H1 (cell line): ENCODE results near the gene NOTCH2. TPM values are rescaled to one million over a fixed set of nuclear protein-coding genes. Genes with fewer than 3 reads are reported as not detected.

Source experiments
- CTCF ChIA-PET: fragments of 300-600 bp; sonication (Branson Sonifier 250); formaldehyde crosslinking; loops from one replicate; lab custom pipeline; 2021; ENCODE audit not compliant: partially characterized antibody; lab: Charles Lee
- POLR2A ChIA-PET: fragments of 300-600 bp; sonication (Branson Sonifier 250); formaldehyde crosslinking; loops from one replicate; lab custom pipeline; 2021; ENCODE audit warnings: inconsistent platforms; ENCODE audit not compliant: partially characterized antibody; lab: Charles Lee
- DNase-seq, 2 experiments: peaks; one replicate each; pipeline versions ENCODE4 v3.0.0 to v3.0.0-alpha.2; 2010 to 2022; ENCODE audit warnings: low spot score in 2 of 2, low read depth in 1 of 2, mixed read lengths in 1 of 2
- FAIRE-seq: peaks from 2 replicates; lab custom pipeline; 2011; peaks lifted over from hg19 to GRCh38; lab: Jason Lieb, UNC
- H2AFZ ChIP-seq: 2 replicates; pipeline ENCODE4 v1.8.1; 2012; ENCODE audit warnings: low read length, inconsistent platforms
- H2AK5ac ChIP-seq: 2 replicates; pipeline ENCODE4 v1.6.1; 2013; ENCODE audit warnings: low read depth, low read length
- H2BK120ac ChIP-seq: replicated peaks from 2 replicates; pipeline ENCODE3; 2013; ENCODE audit warnings: low read depth, low read length, inconsistent platforms
- H2BK12ac ChIP-seq: 2 replicates; pipeline ENCODE4 v1.6.1; 2013; ENCODE audit warnings: low read depth, low read length
- H2BK15ac ChIP-seq: 2 replicates; pipeline ENCODE4 v1.6.1; 2013; ENCODE audit warnings: low read length
- H2BK20ac ChIP-seq: 2 replicates; pipeline ENCODE4 v1.6.1; 2013; ENCODE audit warnings: low read length
- H2BK5ac ChIP-seq: 2 replicates; pipeline ENCODE4 v1.6.1; 2013; ENCODE audit warnings: low read depth, low read length
- H3K14ac ChIP-seq: 2 replicates; pipeline ENCODE4 v1.6.1; 2013; ENCODE audit warnings: inconsistent platforms; ENCODE audit not compliant: insufficient read length
- H3K18ac ChIP-seq: 2 replicates; pipeline ENCODE4 v1.6.1; 2013; ENCODE audit warnings: low read length; ENCODE audit errors: extremely low read depth
- H3K23ac ChIP-seq: 2 replicates; pipeline ENCODE4 v1.6.1; 2013; ENCODE audit warnings: inconsistent platforms; ENCODE audit not compliant: insufficient read length
- H3K23me2 ChIP-seq: 2 replicates; pipeline ENCODE4 v1.6.1; 2013; ENCODE audit warnings: low read depth, low read length
- H3K27ac ChIP-seq: 2 replicates; pipeline ENCODE4 v1.6.1; 2011; ENCODE audit warnings: low read depth, low read length, inconsistent platforms
- H3K27me3 ChIP-seq, 4 experiments: replicated peaks in 1 of 4; 1 replicate in 1 of 4; 2 replicates in 3 of 4; pipeline versions ENCODE4 v1.6.1 to v1.8.1; 2011 to 2013; ENCODE audit warnings: low read length in 3 of 4, mild to moderate bottlenecking in 3 of 4, inconsistent platforms in 2 of 4, mixed read lengths in 2 of 4, moderate library complexity in 1 of 4; ENCODE audit not compliant: control insufficient read depth in 3 of 4, insufficient read depth in 3 of 4; ENCODE audit errors: extremely low read depth in 1 of 4
- H3K36me3 ChIP-seq, 4 experiments: 2 replicates each; pipeline versions ENCODE4 v1.6.1 to v1.8.1; 2011 to 2013; ENCODE audit warnings: mild to moderate bottlenecking in 4 of 4, low read length in 3 of 4, moderate library complexity in 2 of 4, control low read depth in 1 of 4, inconsistent platforms in 1 of 4; ENCODE audit not compliant: insufficient read depth in 4 of 4, control insufficient read depth in 2 of 4
- H3K4ac ChIP-seq: replicated peaks from 2 replicates; pipeline ENCODE3; 2013; ENCODE audit warnings: low read length, low read depth, mixed read lengths, inconsistent platforms; ENCODE audit not compliant: insufficient read length
- H3K4me1 ChIP-seq, 4 experiments: replicated peaks in 1 of 4; 1 replicate in 1 of 4; 2 replicates in 3 of 4; pipeline versions ENCODE4 v1.6.1 to v1.8.1; 2011 to 2013; ENCODE audit warnings: low read length in 3 of 4, inconsistent platforms in 2 of 4, mixed read lengths in 1 of 4; ENCODE audit not compliant: insufficient read depth in 4 of 4, control insufficient read depth in 3 of 4
- H3K4me2 ChIP-seq, 2 experiments: 2 replicates each; pipeline versions ENCODE4 v1.6.1 to v1.8.1; 2011 to 2013; ENCODE audit warnings: low read depth in 2 of 2, low read length in 2 of 2, control low read depth in 1 of 2, inconsistent platforms in 1 of 2, mild to moderate bottlenecking in 1 of 2; ENCODE audit not compliant: insufficient read depth in 1 of 2
- H3K4me3 ChIP-seq, 4 experiments: fragments of 200-600, 300-600 bp in 1 of 4; sonication (generic), shearing (Covaris generic), sonication (Bioruptor Twin) in 1 of 4; 2 replicates each; pipeline versions ENCODE4 v1.5.1 to v1.8.1; 2011 to 2016; ENCODE audit warnings: low read length in 4 of 4, low read depth in 3 of 4, control low read depth in 2 of 4, inconsistent platforms in 2 of 4, mild to moderate bottlenecking in 2 of 4, mixed read lengths in 1 of 4, moderate library complexity in 1 of 4; ENCODE audit not compliant: insufficient read depth in 2 of 4; ENCODE audit errors: extremely low read depth in 1 of 4
- H3K56ac ChIP-seq: replicated peaks from 2 replicates; pipeline ENCODE3; 2013; ENCODE audit warnings: low read depth, mild to moderate bottlenecking, mixed read lengths, low read length, inconsistent platforms; ENCODE audit not compliant: insufficient read length
- H3K79me1 ChIP-seq: 2 replicates; pipeline ENCODE4 v1.6.1; 2013; ENCODE audit warnings: low read depth, low read length, control low read depth
- H3K79me2 ChIP-seq, 2 experiments: 2 replicates each; pipeline versions ENCODE4 v1.6.1 to v1.8.1; 2012 to 2013; ENCODE audit warnings: low read length in 2 of 2, mild to moderate bottlenecking in 2 of 2, inconsistent platforms in 1 of 2; ENCODE audit not compliant: insufficient read depth in 2 of 2, control insufficient read depth in 1 of 2
- H3K9ac ChIP-seq, 4 experiments: replicated peaks in 1 of 4; 1 replicate in 1 of 4; 2 replicates in 3 of 4; pipeline versions ENCODE4 v1.6.1 to v1.8.1; 2011 to 2013; ENCODE audit warnings: low read depth in 3 of 4, low read length in 3 of 4, control low read depth in 2 of 4, mild to moderate bottlenecking in 2 of 4, moderate library complexity in 2 of 4, inconsistent platforms in 1 of 4; ENCODE audit errors: extremely low read depth in 1 of 4
- H3K9me3 ChIP-seq, 2 experiments: 2 replicates each; pipeline versions ENCODE4 v1.6.1 to v1.8.1; 2012 to 2013; ENCODE audit warnings: mild to moderate bottlenecking in 2 of 2, moderate library complexity in 2 of 2, control low read depth in 1 of 2, inconsistent platforms in 1 of 2, low read depth in 1 of 2, low read length in 1 of 2, mixed read lengths in 1 of 2; ENCODE audit not compliant: insufficient read depth in 2 of 2
- H4K20me1 ChIP-seq, 2 experiments: replicated peaks in 1 of 2; 2 replicates each; pipeline versions ENCODE3 to v1.8.1; 2011 to 2013; ENCODE audit warnings: inconsistent platforms in 2 of 2, low read length in 2 of 2, mild to moderate bottlenecking in 1 of 2; ENCODE audit not compliant: insufficient read depth in 2 of 2, control insufficient read depth in 1 of 2
- H4K5ac ChIP-seq: 2 replicates; pipeline ENCODE4 v1.6.1; 2013; ENCODE audit warnings: low read length, low read depth, mixed read lengths, inconsistent platforms; ENCODE audit not compliant: insufficient read length
- H4K8ac ChIP-seq: 2 replicates; pipeline ENCODE4 v1.8.0; 2013; ENCODE audit warnings: mild to moderate bottlenecking, moderate library complexity, low read length, inconsistent platforms; ENCODE audit not compliant: insufficient read depth; ENCODE audit errors: extremely low read depth
- H4K91ac ChIP-seq: replicated peaks from 2 replicates; pipeline ENCODE3; 2013; ENCODE audit warnings: low read length, mixed read lengths, inconsistent platforms; ENCODE audit not compliant: insufficient read length
- ASH2L ChIP-seq: fragments of 200-600, 300-600 bp; sonication (generic); IDR thresholded peaks from one replicate; pipeline ENCODE4 v1.7.1; 2017; ENCODE audit warnings: low read length
- EGR1 ChIP-seq: IDR thresholded peaks from 2 replicates; pipeline ENCODE4 v1.6.1; 2011; ENCODE audit warnings: low read depth, low read length, borderline replicate concordance
- JUN ChIP-seq: IDR thresholded peaks from 2 replicates; pipeline ENCODE4 v1.6.1; 2011; ENCODE audit warnings: low read depth, mild to moderate bottlenecking, improper control_type of control experiment, low read length
- JUND ChIP-seq: IDR thresholded peaks from 2 replicates; pipeline ENCODE4 v1.6.1; 2011; ENCODE audit warnings: mild to moderate bottlenecking, improper control_type of control experiment, low read length
- WGBS, 2 experiments: shearing (Covaris generic) in 1 of 2; methylation state at CpG; one replicate each; pipeline versions ENCODE4 v1.1.6 to v1.1.7; 2013 to 2015; ENCODE audit warnings: low lambda C conversion rate in 2 of 2, mixed read lengths in 2 of 2, inconsistent platforms in 1 of 2, low coverage in 1 of 2, missing lambda C conversion rate in 1 of 2; ENCODE audit not compliant: insufficient replicate concordance in 2 of 2, insufficient coverage in 1 of 2, insufficient read length in 1 of 2; ENCODE audit errors: extremely low coverage in 1 of 2, missing lambda C conversion rate in 1 of 2; 5-methylcytosine and 5-hydroxymethylcytosine counted together
- polyA plus RNA-seq, 7 experiments: library from polyadenylated mRNA; depleted of rRNA in 3 of 7; stranded (reverse) in 5 of 7; unstranded in 2 of 7; fragments of >200 nt in 5 of 7; fragments of 200-250 nt in 2 of 7; gene quantifications; 1 replicate in 5 of 7; 2 replicates in 1 of 7; 4 replicates in 1 of 7; pipeline versions ENCODE4 v1.2.1 to v1.2.3, GENCODE V29; 2011 to 2013; ENCODE audit warnings: missing spikeins in 2 of 7, mixed read lengths in 2 of 7
- total RNA-seq: library from RNA; stranded (reverse); fragmentation: NEBNext Ultra II Directional; extraction: Animal tissue kit (Norgen Biotek cat#: 25700); gene quantifications from 2 replicates; pipeline ENCODE4 v1.2.1, GENCODE V29; 2021
- TF ChIP-seq, protein P1 (sequence below): IDR thresholded peaks from 2 replicates; pipeline ENCODE4 v1.6.1; 2012; ENCODE audit warnings: inconsistent platforms

NOTCH2 gene
- total and polyA plus RNA-seq, 2 of the 8 experiments (the other 6 are each of a cell fraction or from before 2014, with no cell fraction given), result 17.7 to 63.0 TPM

DNA sequence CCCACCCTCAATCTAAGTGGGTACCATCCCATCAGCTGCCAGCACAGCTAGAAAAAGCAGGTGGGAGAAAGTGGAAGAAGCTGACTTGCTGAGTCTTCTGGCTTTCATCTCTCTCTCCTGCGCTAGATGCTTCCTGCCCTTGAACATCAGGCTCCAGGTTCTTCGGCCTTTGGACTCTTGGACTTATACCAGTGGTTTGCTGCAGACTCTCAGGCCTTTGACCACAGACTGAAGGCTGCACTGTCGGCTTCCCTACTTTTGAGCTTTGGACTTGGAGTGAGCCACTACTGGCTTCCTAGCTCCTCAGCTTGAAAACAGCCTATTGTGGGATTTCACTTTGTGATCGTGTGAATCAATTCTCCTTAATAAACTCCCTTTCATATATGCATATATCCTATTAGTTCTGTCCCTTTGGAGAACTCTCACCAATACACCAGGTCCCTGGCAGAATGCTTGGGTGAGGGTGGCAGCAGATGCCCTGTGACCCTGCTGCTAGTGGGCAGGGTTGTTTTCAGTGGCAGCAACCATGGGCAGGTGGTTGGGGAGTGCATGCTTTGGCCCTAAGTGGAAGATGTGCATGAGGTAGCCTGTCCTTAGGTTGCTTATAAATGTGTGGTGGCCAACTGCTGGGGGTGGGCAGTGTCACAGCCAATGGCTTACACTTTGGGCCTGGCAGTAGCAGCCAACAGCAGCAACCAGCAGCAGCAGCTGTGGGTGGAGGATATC is 162.4 kb downstream of the NOTCH2 start:
- Histone ChIP-seq H2BK120ac (no peak overlapping the region), H3K23me2 (no peaks in the 10 kb centered on the region), H3K23ac (no peak overlapping the region), H2BK5ac (no peak overlapping the region), H2AFZ (no peak overlapping the region), H4K5ac (no peak overlapping the region), H3K9ac (no peak overlapping the region), H3K4ac (no peak overlapping the region), H2BK20ac (no peak overlapping the region), H2BK15ac (no peak overlapping the region), H3K14ac (no peak overlapping the region), H3K4me2 (no peak overlapping the region), H3K27ac (no peak overlapping the region), H3K4me1 (peaks cover 0 to 4% (median 0%) of the 10 kb centered on the region in 4 experiments; a peak in 1 of 7 replicates), H3K18ac (no peak overlapping the region), H4K8ac (no peak overlapping the region; the same call in none of the 2 replicates), H2AK5ac (no peak overlapping the region), H3K9me3 (no peaks in the 10 kb centered on the region), H3K27me3 (no peaks in the 10 kb centered on the region; a peak in 1 of 7 replicates), H3K79me2 (no peaks in the 10 kb centered on the region), H4K20me1 (no peaks in the 10 kb centered on the region), H3K36me3 (no peaks in the 10 kb centered on the region), H4K91ac (no peak overlapping the region), H3K4me3 (no peak overlapping the region), H3K79me1 (no peaks in the 10 kb centered on the region), H2BK12ac (no peak overlapping the region), H3K56ac (no peak overlapping the region)
- ChIA-PET POLR2A (no interaction called here), CTCF (interaction anchor here (0.7 to 3.2 kb wide), 5 partner anchors 11 to 35 kb away, joined by 3 to 11 read pairs (median 6); partner anchors contain the start of gene ADAM30)
- WGBS, 2 experiments, result 89% methylated on average over 4 of the region's 4 CpGs; no CpG with 5 or more reads in 1 of the 2 experiments
- FAIRE-seq, result no peak
- TF ChIP-seq, protein P1, sequence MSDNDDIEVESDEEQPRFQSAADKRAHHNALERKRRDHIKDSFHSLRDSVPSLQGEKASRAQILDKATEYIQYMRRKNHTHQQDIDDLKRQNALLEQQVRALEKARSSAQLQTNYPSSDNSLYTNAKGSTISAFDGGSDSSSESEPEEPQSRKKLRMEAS, result no peak
- TF ChIP-seq JUND (no peak), EGR1 (no peak), ASH2L (no peak), JUN (no peak)
- no peak for DNase-seq
